ENCODE results near the gene THRB.

THRB gene

DNA sequence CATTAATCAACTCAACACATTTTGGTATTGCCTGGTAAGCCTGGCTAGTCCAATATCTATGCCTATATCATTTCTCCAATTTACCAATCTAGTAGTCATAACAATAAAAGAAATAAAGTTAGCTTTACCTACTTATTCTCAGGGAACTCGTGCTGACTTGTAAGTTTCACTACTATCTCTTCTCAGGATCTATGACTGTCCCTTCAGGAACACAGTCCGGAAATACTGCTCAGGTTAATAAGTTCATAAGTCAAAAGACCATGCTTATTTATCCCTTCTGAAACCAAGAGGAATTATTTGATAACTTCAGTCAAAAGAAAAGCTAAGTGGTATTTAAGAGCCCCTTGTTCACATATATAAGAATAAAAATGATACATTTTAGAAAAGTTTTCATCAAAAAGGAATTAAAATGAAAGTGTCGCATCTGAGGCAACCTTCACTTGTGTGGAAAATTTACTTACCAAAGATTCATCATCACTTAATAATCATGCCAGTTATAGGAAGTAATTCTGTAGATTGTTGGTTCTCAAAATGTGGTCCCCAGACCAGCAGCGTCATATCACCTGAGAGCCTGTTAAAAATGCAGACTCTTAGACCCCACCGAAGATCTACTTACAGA is 15.5 kb upstream of the THRB start:
- DNase-seq, result no peak

DNA sequence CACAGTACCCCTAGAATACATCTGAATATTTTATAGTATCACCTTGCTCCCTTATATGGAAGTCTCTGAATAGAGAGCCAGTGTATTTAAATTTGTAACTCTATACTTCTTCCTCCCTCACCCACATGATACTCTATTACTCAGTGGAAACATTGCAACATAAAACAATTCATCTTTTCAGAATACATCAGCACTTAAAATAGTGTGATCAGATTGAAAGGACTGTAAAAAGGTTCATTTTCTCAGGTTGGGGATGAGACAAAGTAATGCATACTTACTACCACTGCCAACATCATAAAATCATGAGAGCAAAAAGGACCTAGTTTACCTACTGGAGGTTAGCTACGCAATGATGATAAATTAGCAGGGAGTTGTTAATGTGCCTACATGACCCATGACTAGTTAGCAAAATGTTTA is 13.8 kb upstream of the THRB start:
- DNase-seq, result no peak

DNA sequence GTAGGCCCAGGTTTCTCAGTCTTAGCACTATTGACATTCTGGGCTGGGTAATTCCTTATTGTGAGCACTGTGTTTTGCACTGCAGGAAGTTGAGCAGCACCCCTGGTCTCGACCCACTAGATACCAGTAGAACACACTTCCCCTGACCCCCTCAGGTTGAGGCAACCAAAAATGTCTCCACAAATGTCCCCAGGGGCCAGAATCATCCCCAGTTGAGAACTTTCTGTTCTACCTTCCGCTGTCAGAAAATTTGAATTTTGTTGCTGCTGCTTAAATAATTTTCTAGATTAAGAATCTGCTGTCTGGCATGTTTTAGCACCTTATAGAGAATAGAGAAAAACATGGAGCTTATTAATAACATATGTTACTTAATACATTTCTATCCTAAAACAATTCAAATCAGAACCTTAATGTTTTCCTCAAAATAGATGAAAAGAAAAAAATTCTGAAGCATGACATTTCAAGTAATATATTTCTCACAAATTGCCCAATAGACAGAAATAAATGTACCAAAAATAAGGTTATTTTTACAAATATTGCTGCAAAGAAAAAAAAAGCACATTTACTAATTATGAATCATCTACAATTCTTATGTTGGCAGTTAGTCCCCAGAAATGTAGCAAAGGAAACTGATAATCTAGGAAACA is 13.2 kb upstream of the THRB start:
- DNase-seq, result no peak

- DNase-seq, result no peak
Measured at GRCh38 chr3:24506966-24507775, 12.5 kb upstream of the THRB start.

GRCh38 chr3:24505691-24506550 is 11.3 kb upstream of the THRB start:
- no peak for DNase-seq

GRCh38 chr3:24504772-24505171 is 10.1 kb upstream of the THRB start:
- DNase-seq, result no peak

- no peak for DNase-seq
Measured at GRCh38 chr3:24503616-24504113, 9.0 kb upstream of the THRB start.

DNA sequence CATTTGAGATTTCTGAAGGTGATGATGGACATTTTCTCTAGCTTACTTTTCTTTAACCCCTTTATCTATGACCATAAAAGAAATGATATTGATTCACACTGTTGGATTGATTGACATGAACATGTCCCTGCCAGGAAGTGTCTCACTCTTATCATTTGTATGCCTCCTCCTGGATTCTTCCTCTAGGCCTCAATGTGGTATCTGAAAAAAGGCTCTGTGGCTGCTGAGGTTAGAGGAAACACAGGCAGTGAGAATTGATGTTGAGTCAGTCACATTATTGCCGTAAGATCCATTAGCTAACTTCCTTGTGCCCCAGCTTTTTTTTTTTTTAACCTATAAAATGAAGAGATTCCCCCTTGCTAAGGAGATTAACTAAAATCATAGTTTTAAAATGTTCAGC is 8.0 kb upstream of the THRB start:
- no peak for DNase-seq

DNA sequence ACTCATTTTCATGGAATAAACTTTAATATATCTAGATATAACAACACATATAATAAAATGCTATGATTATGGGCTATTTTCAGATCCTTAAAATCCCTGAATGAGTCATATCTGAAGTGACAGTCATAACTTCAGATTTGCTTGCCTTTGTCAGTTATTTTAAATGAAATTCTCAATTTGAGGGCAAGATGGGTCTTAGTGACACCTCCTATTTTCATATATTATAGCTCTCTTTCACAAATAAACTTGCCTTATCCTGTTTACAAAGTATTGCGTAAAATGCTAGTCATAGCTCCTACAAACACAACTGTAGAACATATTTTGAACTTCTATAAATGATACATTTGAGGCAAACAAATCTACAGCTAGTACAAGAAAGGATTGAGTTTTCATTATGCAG is 6.2 kb upstream of the THRB start:
- no peak for DNase-seq

GRCh38 chr3:24499991-24500390 is 5.3 kb upstream of the THRB start:
- no peak for DNase-seq

- DNase-seq, result no peak
Measured at GRCh38 chr3:24498796-24499195, 4.1 kb upstream of the THRB start.

DNA sequence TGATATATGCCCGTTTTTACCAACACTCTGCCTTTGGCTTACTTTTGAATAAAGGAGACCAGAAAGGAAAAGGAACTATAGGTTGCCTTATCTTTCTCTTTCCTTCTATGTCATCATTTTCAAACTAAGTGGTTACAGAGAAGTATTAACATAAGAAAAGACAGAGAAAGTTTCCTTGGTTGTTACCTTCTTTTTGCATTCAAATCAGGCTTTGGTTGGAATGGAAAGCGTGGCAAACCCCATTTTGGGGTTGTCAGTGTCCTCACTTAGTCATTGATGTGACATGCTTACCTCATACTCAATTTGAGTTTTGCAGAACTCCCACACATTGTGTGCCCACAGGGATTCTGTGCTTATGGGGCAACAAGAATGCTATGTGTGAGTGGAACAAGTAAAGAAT is 3.7 kb upstream of the THRB start:
- no peak for DNase-seq

DNA sequence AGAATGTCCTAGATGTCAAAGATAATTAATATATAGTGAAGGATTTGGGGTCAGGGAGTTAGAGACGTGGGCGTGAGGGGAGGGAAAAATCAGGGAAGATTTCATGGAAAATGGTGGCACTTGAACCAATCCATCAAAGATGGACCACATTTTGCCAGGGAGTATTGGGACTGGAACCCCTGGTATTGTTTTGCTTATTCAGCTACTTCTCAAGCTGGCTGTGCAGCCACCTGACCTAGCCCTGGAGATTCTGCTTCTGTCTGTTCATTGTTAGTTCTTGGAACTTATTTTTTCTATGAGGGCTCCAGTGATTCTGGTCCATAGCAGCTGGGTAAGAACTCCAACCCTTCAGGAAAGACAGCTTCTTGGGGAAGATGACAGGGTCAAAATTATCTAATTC is 3.3 kb upstream of the THRB start:
- DNase-seq, result no peak

- DNase-seq, result no peak
Measured at GRCh38 chr3:24496529-24497482, 2.2 kb upstream of the THRB start.

DNA sequence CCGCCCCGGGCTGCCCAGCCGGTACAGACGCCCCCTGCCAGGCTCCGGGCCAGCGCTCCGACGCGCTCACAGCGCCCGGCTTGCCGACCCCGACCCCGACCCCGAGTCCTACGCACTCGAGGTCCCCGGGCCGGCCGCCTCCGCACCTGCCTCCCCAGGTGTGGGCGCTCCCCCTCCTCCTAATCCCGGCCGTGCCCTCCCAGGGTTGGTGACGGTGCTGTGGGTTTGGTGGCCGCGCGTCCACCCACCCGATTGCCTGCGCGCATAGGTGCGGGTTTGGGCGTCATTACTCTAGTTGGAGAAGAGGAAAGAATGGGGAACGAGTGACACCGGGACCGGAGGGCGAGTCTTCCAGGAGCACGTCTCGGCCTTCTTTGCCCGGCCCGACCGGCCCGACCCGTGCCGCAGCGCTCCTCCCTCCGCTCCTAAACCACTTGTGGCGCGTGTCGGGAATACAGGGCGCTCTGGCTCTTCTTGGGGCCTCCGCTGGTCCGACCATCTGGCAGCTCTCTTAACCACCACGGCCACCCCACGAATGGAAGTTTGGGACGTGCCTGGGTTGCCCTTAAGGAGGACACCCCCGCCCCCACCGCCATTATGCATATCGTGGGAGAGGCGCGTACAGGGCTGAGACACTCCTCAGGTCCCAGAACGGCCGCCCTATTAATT is 810 bp upstream of the THRB start:
- no peak for DNase-seq

- DNase-seq, result no peak
Measured at GRCh38 chr3:24493746-24494617, 668 bp downstream of the THRB start.

DNA sequence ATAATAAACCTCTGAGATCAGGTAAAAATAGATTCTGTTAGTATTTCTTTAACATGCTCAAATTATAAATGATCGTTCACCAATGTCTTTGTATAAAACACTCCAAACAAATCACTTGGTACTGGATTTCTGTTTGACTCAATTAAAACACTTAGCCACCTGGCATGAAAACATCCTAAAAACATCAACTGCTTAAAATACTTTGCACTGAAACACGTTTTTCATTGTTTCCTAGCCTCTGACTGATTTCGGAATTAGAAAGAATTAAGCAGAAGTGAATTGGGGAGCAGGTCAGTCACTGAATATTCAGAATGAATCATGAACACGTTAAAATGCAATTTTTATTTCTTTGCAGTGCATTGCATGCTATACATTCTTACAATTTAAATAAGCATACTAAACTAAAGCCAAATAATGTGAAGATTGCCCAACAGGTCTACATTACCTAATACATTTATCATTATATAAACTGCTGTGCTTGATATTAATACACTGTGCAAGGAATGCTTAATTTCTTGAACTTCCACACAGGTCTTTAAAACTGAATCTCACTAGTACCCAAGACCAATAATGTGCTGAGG is 1.6 kb downstream of the THRB start:
- DNase-seq, result no peak

DNA sequence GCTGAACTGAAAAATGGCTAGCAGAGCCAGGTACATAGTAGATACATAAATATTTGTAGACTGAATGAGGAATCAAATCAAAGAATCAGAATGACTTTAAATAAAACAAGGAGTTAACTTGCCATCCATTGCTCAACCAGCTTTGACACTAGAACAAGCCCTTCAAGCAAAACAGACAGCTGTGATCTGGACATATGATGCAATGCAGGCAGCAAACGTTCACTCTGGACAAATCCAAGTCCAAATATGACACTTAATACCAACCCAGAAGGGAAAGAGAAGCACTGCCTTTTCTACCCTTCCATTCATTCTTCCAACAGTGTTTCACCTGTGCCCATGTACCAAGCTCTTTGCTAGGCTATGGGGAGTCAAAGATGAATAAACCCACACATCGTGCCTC is 4.5 kb downstream of the THRB start:
- DNase-seq, result no peak

DNA sequence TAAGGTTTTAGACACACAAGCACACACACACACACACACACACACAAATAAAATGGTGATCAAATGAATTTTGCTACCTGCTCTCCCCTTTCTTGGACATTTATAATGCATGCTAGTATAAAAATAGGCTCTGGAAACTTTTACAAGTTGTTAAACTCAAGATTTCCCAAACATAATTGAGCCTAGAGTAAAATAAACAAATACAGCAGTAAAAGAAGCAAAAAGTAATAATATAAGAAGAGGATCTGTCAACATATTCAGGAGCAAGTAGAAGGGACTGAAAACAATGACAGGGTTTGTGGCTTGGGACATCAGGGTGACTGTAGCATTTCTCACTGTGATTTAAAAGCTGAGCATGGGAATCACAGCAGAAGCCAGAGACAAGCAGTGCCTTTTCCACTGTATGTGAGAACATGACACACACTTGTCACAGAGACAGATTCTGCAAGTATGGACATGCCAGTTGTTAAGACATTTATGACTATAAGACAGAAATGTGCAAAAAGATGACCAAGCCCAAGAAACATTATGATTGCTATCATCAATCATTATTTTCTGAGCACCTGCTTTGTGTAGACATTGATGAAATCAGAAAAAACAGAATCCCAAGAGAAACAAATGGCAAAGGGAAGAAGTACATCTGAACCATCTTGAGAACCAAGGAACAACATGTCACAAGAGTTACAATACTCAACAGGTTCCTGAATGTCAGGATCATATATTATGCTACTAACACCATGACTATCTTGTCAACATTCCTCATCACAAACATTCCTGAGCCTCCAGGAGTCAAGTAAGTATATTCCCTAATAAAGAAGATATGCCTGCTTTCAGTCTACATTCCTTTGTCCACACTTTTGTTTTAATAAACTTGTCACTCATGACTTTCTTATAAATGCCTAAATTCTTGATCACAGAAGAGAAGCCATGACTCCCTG is 7.1 kb downstream of the THRB start:
- DNase-seq, result no peak
